ENCODE results near the gene NHLH1.

DNA sequence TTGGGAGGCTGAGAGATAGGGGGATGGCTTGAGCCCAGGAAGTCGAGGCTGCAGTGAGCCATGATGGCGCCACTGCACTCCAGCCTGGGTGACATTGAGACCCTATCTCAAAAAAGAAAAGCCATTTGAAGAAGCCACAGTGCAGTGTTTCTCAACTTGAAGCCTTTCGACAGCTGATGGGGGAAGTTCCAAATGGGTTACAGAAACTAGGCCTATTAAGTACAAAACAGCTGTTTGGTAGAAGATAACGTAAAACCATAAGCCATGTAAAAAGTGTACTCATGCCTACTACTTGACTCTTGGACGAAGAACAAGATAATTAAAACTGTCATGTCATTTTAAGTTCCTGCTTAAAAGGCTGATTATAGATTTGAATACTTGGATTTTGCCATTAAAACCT lies 40.5 kb upstream of the NHLH1 start:
- TF ChIP-seq POLR2A (IDR thresholded peaks at IDR 0.05) (no peak), EP300 (IDR thresholded peaks at IDR 0.05) (no peak)
- TF ChIP-seq, protein P1, sequence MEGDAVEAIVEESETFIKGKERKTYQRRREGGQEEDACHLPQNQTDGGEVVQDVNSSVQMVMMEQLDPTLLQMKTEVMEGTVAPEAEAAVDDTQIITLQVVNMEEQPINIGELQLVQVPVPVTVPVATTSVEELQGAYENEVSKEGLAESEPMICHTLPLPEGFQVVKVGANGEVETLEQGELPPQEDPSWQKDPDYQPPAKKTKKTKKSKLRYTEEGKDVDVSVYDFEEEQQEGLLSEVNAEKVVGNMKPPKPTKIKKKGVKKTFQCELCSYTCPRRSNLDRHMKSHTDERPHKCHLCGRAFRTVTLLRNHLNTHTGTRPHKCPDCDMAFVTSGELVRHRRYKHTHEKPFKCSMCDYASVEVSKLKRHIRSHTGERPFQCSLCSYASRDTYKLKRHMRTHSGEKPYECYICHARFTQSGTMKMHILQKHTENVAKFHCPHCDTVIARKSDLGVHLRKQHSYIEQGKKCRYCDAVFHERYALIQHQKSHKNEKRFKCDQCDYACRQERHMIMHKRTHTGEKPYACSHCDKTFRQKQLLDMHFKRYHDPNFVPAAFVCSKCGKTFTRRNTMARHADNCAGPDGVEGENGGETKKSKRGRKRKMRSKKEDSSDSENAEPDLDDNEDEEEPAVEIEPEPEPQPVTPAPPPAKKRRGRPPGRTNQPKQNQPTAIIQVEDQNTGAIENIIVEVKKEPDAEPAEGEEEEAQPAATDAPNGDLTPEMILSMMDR (IDR thresholded peaks at IDR 0.05) = no peak

Data from gastroesophageal sphincter (tissue), 3 donors.